ENCODE data around the gene FAM241A.
"Not testable (repeated sequence)": the region's sequence is repeated elsewhere in the genome, so short reads cannot be mapped to it uniquely, and the experiment has no call there.

FAM241A gene

DNA sequence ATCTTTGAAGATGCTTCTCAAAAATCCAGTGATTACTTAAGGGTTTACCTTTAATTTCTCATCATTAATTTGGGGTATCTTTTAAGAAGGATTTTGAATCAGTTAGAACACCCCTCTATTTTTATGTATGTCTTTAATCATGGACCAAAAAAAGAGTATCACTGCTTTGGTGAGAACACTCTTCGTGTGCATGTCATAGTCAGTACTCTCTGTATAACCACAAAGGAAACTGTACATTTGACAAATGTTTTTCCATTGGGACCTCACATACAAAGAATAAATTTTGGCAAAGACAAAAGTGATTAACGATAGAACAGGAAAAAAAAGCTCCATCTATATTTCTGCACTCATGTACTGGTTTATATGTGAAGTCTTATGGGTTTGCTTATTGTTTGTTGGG is 31.3 kb downstream of the FAM241A start:
- ChIA-PET POLR2A (no interaction called here), CTCF (interaction anchor here (1.0 to 1.4 kb wide), 2 partner anchors 20 to 346 kb away, joined by 3 read pairs; no protein-coding TSS in a partner anchor)
- TF ChIP-seq CTCF (IDR thresholded peaks at IDR 0.05; ENCODE audit: control extremely low read depth, extremely low read depth, low read depth, missing control alignments), result no peak
- DNase-seq (ENCODE audit: extremely low spot score), result no peak

DNA sequence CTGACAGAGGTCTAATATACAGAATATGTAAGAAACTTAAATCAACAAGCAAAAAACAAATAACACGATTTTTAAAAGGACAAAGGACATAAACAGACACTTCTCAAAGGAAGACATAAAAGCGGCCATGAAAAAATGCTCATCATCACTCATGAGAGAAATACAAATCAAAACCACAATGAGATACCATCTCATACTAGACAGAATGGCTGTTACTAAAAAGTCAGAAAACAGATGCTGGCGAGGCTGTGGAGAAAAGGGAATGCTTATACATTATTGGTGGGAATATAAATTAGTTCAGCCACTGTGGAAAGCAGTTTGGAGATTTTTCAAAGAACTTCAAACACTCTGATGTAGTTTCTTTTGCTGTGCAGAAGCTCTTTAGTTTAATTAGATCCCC is 33.5 kb downstream of the FAM241A start:
- DNase-seq (ENCODE audit: extremely low spot score); CTCF ChIA-PET; POLR2A ChIA-PET: not testable (repeated sequence)

GRCh38 chr4:112181358-112182000 is 36.2 kb downstream of the FAM241A start:
- no peak for TF ChIP-seq CTCF (IDR thresholded peaks at IDR 0.05; ENCODE audit: control extremely low read depth, extremely low read depth, low read depth, missing control alignments)
- ChIA-PET POLR2A (no interaction called here), CTCF (interaction anchor here (1.0 to 1.5 kb wide), 6 partner anchors 9 to 54 kb away, joined by 3 to 4 read pairs (median 3); no protein-coding TSS in a partner anchor)
- DNase-seq (ENCODE audit: extremely low spot score), result no peak

- no peak for DNase-seq (ENCODE audit: extremely low spot score)
- POLR2A ChIA-PET, result no interaction called here
- CTCF ChIA-PET, result interaction anchor here (0.6 to 1.5 kb wide), 5 partner anchors 14 to 52 kb away, joined by 3 to 4 read pairs (median 3); no protein-coding TSS in a partner anchor
- TF ChIP-seq CTCF (IDR thresholded peaks at IDR 0.05; ENCODE audit: control extremely low read depth, extremely low read depth, low read depth, missing control alignments), result no peak
Observed at GRCh38 chr4:112182604-112183003, 37.4 kb downstream of the FAM241A start.

GRCh38 chr4:112183252-112183651 is 38.0 kb downstream of the FAM241A start:
- CTCF ChIA-PET, result interaction anchor here (1.1 to 2.4 kb wide), 3 partner anchors 8 to 51 kb away, joined by 3 to 9 read pairs (median 3); no protein-coding TSS in a partner anchor
- POLR2A ChIA-PET, result interaction anchor here (0.6 kb wide), 1 partner anchor 31 kb away, joined by 4 read pairs; no protein-coding TSS in a partner anchor
- no peak for TF ChIP-seq CTCF (IDR thresholded peaks at IDR 0.05; ENCODE audit: control extremely low read depth, extremely low read depth, low read depth, missing control alignments)
- DNase-seq (ENCODE audit: extremely low spot score), result no peak

DNA sequence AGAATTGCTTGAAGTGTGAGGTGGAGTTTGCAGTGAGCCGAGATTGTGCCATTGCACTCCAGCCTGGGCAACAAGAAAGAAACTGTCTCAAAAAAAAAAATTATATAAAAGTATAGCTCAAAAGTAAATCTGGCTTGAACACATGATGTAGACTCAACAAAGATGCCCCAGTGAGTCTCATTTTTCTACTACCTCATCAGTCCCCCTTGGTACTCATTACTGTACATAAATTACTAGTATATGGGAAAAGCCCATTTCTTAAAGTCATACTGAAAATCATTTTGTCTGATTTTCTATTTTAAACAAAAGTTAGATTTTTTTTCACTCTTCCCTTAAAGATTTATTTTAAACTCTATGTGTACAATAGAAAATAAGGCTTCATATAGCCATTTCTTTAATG is 39.2 kb downstream of the FAM241A start:
- TF ChIP-seq CTCF (IDR thresholded peaks at IDR 0.05; ENCODE audit: control extremely low read depth, extremely low read depth, low read depth, missing control alignments), result no peak
- ChIA-PET POLR2A (no interaction called here), CTCF (interaction anchor here (1.6 to 2.4 kb wide), 2 partner anchors 10 to 65 kb away, joined by 3 to 9 read pairs; no protein-coding TSS in a partner anchor)
- DNase-seq (ENCODE audit: extremely low spot score), result no peak

- CTCF ChIA-PET, result interaction anchor here (1.6 to 2.4 kb wide), 2 partner anchors 10 to 66 kb away, joined by 3 to 9 read pairs; no protein-coding TSS in a partner anchor
- TF ChIP-seq CTCF (IDR thresholded peaks at IDR 0.05; ENCODE audit: control extremely low read depth, extremely low read depth, low read depth, missing control alignments), result no peak
- POLR2A ChIA-PET, result no interaction called here
- no peak for DNase-seq (ENCODE audit: extremely low spot score)
Observed at GRCh38 chr4:112185334-112185733, 40.1 kb downstream of the FAM241A start.

Measured in GM10248 (cell line).